Central memory CD8-positive, alpha-beta T cell (primary cell): ENCODE data around the gene NRARP.

ENCODE experiments used
- ATAC-seq: fragments of 150-1000 bp; cut with Tn5 transposase; replicated peaks from 2 replicates; pipeline ENCODE4 v1.10.0; 2022; ENCODE audit warnings: mild to moderate bottlenecking, moderate FRiP score, moderate number of reproducible peaks; ENCODE audit not compliant: poor library complexity, severe bottlenecking; ENCODE audit errors: extremely low read depth
- DNase-seq, 2 donors: peaks; one replicate each; pipeline ENCODE4 v3.0.0; 2021; ENCODE audit warnings: low spot score in 2 of 2
- H3K27ac Mint-ChIP-seq: one replicate; pipeline ENCODE4 v1.8.0; 2022; ENCODE audit warnings: low read depth, mild to moderate bottlenecking, moderate library complexity, mixed read lengths
- H3K27me3 Mint-ChIP-seq: one replicate; pipeline ENCODE4 v1.8.0; 2022; ENCODE audit warnings: mixed read lengths
- H3K36me3 Mint-ChIP-seq: one replicate; pipeline ENCODE4 v1.8.0; 2022; ENCODE audit warnings: mild to moderate bottlenecking, moderate library complexity, mixed read lengths; ENCODE audit not compliant: insufficient read depth
- H3K4me1 Mint-ChIP-seq: one replicate; pipeline ENCODE4 v1.8.0; 2022; ENCODE audit warnings: mixed read lengths
- H3K4me3 Mint-ChIP-seq: one replicate; pipeline ENCODE4 v1.8.0; 2022; ENCODE audit warnings: mild to moderate bottlenecking, moderate library complexity, mixed read lengths
- H3K9me3 Mint-ChIP-seq: one replicate; pipeline ENCODE4 v1.8.0; 2022; ENCODE audit warnings: mixed read lengths

NRARP gene

DNA sequence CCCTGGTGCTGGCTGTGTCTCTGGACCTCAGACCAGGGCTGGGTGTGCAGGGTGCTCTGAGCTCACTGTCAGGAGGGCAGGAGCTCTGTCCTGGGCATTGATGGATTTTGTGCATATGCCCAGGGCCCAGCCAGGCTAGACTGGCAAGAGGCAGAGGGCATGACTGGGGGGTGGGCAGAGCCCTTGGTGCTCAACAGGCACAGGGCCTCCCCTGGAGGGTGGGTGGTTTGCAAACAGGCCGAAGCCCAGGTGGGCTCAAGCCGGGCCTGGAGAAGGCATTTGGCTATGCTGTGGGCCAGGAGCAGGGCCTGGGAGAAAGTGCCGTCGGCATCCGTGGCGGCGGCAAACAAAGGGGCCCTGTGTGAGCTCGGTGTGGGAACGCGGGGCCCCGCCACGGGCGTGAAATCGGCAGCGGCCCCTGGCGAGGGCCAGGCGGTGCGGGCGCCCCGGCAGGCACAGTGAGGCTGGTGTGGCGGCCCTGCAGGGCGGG is 1.9 kb upstream of the NRARP start:
- ATAC-seq, result no peak
- Mint-ChIP-seq H3K27me3 (peaks cover 5% of the 10 kb centered on the region), H3K36me3 (peaks cover 6% of the 10 kb centered on the region), H3K9me3 (no peaks in the 10 kb centered on the region), H3K4me3 (no peak overlapping the region), H3K4me1 (no peaks in the 10 kb centered on the region), H3K27ac (no peak overlapping the region)
- no peak for DNase-seq

DNA sequence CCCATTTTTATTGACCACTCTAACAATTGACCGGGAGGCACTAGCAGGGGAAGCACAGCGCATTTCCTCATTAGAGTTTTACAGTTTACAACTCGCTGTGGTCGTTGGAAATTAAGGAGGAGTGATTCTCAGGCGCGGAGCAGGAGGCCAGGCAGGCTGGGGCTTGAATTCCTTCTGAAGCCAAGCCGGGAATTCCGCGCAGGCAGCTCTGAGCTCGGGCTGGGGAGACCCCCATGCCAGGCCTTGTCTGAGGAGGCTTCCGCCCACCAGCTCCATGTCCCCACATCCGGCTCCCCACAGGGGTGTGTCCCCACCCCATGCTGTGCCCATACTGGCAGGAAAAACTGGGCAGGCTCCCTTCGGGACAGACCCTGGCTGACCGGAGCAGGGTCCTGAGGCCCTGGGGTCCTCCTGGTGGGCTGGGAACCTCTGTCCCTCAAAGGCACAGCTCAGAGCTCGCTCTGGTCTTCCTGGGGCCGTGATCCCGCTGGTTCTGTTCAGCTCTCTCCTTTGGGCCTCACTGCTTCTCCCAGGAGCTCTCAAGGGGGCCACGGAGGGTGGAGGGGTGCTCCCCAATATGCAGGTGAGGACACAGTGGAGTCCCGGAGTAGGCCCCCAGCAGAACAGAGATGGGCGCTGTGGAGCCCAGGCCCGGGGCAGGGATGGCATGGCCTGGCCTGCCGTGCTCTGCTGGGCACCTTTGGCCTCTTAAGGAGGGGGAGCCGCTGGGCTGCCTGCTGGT is 1.3 kb upstream of the NRARP start:
- Mint-ChIP-seq H3K27ac (no peak overlapping the region), H3K4me3 (no peak overlapping the region), H3K27me3 (peaks cover 11% of the 10 kb centered on the region), H3K4me1 (no peaks in the 10 kb centered on the region), H3K9me3 (no peaks in the 10 kb centered on the region), H3K36me3 (peaks cover 6% of the 10 kb centered on the region)
- DNase-seq (no peak), ATAC-seq (no peak)

DNA sequence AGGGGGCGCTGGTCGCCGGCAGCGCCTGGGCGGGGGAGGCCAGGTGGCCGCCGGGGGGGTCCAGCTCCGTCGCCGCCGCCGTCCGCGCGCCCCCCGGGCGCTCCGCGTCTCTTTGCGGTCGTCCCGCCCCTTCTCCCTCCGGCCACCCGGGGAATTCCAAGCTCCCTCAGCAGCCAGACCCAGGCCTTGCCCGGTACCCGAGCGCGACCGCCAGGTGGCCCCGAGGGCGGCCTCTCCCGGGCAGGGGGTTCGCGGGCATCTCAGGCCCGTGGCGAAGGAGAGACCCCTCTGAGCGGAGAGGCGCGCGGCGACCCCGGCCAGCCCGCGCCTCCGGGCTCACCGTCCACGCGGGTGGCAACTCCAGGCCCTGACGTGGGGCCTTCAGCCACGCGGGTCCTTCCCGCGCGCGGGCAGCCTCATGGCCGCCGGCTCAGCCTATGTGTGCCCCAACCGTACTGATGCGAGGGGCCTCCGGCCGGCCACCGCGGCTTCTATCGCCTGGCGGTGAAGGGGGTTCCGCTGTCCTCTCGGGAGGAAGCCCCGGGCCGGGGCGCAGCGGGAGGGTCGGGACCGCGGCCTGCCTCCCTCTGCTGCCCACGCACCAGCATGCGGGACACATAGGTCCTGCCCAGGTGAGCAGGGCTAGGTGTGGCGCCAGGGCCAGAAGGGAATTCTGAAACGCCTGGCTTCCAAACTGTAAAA is 529 bp upstream of the NRARP start:
- DNase-seq (no peak), ATAC-seq (peak; percentile 22)
- Mint-ChIP-seq H3K4me1 (no peaks in the 10 kb centered on the region), H3K27ac (no peak overlapping the region), H3K4me3 (peak overlapping the region; percentile 37), H3K36me3 (peaks cover 6% of the 10 kb centered on the region), H3K27me3 (peaks cover 17% of the 10 kb centered on the region), H3K9me3 (no peaks in the 10 kb centered on the region)

DNA sequence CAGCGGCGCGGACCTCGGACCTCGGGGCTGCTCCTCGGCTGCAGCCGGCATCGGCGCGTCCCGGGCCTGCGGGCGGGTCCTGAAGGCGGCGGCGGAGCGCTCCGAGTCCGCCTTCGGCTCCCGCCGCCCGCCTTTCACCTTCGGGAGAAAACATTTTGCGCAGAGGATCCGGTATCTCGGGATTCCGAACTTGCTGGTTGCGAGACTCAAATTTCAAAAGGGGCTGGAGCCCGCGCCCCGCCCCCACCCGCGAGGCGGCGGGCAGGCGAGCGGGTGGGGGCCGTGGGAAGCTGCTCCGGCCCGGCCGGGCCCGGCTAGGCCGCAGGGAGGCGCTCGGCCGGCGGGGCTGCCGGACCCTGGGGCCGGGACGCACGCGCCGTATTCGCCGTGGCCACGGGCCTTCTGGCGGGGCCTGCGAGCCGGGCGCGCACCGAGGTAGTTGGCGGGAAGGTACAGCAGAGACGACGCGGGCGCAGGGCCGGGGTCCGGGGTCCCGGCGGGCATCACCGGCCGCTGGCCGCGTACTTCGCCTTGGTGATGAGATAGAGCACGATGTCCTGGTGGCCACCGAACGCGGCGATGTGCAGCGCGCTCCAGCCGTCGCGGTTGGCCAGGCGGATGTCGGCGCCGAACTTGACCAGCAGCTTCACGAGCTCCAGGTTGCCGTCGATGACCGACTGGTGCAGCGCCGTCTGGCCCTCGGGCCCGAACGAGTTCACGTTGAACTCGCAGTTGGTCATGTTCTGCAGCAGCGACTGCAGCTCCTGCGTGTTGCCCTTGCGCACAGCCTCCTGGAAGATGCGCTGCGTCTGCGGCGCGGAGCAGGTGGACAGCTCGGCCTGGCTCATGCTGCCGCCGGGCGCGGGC is 757 bp downstream of the NRARP start:
- H3K27me3 Mint-ChIP-seq, result peaks cover 30% of the 10 kb centered on the region
- H3K27ac Mint-ChIP-seq, result no peak overlapping the region
- ATAC-seq, result no peak
- no peak for DNase-seq
- H3K4me1 Mint-ChIP-seq, result peaks cover 5% of the 10 kb centered on the region
- peaks cover 7% of the 10 kb centered on the region for H3K36me3 Mint-ChIP-seq
- H3K4me3 Mint-ChIP-seq, result peak overlapping the region; percentile 70
- no peaks in the 10 kb centered on the region for H3K9me3 Mint-ChIP-seq

DNA sequence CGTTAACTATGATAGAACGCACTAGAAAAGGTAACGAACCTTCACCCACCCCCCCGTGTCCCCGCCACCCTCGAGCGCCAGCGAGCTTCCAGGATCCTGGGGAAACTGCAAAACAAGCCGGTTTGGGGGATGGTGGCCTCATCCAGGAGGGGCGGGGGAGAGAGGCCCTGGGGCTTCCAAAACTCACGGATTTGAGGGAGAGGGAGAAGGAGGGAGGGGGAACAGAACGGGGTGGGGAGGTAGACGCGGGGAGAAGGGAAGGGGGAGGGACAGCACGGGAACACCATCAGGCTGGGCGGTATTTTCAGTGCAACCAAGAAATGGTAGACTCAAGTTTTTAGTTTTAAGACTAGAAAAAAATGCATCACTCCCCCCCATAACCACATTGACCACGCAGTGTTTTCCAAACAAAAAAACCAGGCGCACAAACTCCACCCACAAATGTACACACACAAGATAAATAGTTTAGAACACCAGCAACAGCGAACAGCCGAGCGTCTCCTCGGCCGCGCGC is 1.4 kb downstream of the NRARP start:
- Mint-ChIP-seq H3K4me1 (peaks cover 6% of the 10 kb centered on the region), H3K9me3 (no peaks in the 10 kb centered on the region), H3K4me3 (peak overlapping the region; percentile 70), H3K27me3 (peaks cover 32% of the 10 kb centered on the region), H3K36me3 (peaks cover 7% of the 10 kb centered on the region), H3K27ac (no peak overlapping the region)
- ATAC-seq, result no peak
- no peak for DNase-seq

DNA sequence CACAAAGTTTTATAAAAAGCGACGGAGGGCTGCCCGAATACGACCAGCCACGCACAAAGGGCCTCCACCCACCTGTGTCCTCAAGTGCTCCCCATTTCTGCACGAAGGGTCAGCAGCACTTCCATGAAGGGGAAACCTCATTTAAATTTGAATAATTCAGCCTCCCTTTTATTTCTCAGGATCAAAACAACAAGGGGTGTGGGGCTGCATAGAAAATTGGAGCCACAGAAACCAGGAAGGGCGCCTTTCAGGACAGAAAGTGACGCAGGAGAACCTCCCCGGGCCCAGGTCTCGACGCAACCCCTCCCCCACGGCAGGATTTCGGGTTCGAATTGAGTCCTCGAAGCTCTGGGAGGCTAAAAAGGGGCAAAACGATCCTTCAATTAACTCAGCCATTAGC is 2.1 kb downstream of the NRARP start:
- H3K4me3 Mint-ChIP-seq, result no peak overlapping the region
- peaks cover 7% of the 10 kb centered on the region for H3K36me3 Mint-ChIP-seq
- H3K27ac Mint-ChIP-seq, result no peak overlapping the region
- H3K9me3 Mint-ChIP-seq, result no peaks in the 10 kb centered on the region
- H3K4me1 Mint-ChIP-seq, result peaks cover 6% of the 10 kb centered on the region
- no peak for DNase-seq
- ATAC-seq, result no peak
- peaks cover 32% of the 10 kb centered on the region for H3K27me3 Mint-ChIP-seq

DNA sequence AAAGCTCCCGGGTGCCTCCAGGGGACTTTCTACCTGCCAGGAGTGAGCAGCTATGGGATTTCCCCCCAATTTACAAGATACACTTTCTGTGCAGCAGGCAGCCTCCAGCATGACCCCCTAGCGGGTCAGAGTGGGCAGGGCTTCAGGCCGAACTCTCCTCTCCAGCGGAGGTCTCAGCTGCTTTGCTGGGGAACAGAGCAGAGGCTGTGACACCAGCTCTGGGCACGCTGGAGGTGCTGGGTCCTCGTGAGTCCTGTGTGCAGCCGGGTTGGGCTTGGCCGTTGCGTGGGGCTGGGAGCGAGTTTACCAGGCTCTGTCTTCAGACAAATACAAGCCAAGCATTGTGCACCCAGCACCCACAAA is 2.9 kb downstream of the NRARP start:
- DNase-seq, result no peak
- H3K27ac Mint-ChIP-seq, result no peak overlapping the region

DNA sequence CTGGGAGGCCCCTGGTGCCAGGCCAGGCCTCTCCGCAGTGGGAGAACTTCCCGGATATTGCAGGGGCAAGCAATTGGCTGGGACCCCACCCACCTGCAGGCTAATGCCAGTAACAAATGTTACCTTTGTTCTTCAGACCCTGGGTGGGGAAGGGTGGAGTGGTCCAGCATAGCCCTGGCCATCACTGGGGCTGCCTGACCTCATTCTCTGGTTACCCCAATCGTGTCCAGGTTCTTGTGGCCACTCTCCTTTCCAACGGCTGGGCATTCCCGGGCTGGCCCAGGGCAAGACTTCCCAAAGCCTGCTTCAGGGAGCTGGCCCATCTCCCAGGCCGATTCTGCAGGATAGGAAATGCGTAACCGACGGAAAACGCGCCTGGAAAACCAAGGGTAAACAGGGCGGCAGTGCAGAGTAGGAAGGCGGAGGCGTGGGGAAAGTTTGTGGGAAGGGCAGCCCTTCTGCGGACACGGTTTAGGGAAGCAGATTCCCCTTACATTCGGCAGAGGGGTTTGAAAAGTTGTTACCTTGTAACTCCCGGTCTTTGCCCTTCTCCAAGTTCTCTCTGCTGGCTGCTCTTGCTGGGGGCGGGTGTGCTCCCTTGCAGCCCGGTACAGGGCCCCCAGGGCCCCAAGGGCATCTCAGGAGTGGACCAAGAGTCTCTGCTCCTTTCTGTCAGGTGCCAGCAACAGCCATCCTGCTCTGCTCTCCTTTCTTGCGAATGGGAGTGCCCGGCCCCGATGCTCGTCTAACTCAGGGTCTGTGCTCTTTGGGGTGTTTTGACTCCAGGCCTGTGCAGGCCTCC is 3.5 kb downstream of the NRARP start:
- ATAC-seq (no peak), DNase-seq (no peak)
- Mint-ChIP-seq H3K36me3 (peaks cover 9% of the 10 kb centered on the region), H3K9me3 (no peaks in the 10 kb centered on the region), H3K27ac (no peak overlapping the region), H3K4me3 (no peak overlapping the region), H3K27me3 (peaks cover 45% of the 10 kb centered on the region), H3K4me1 (peaks cover 6% of the 10 kb centered on the region)

More for the DNA sequence above, 2.9 kb downstream of the NRARP start:
- Mint-ChIP-seq H3K4me3 (no peak overlapping the region), H3K9me3 (no peaks in the 10 kb centered on the region), H3K36me3 (peaks cover 10% of the 10 kb centered on the region), H3K27me3 (peaks cover 39% of the 10 kb centered on the region), H3K4me1 (peaks cover 6% of the 10 kb centered on the region)
- ATAC-seq, result no peak

DNA sequence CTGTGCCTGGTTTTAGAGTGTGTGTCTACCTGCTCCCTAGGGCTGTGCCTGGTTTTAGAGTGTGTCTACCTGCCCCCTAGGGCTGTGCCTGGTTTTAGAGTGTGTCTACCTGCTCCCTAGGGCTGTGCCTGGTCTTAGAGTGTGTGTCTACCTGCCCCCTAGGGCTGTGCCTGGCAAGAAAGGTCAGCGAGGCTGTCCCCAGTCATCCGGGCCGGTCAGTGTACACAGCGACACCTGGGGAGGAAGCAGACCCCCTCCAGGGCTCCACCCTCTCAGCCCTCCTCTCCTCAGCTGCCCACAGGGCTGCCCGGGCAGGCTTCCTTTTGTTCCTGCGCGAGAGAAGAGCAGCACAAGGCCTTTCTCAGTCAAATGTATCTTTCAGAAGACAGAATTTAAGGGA is 4.1 kb downstream of the NRARP start:
- Mint-ChIP-seq H3K9me3 (no peaks in the 10 kb centered on the region), H3K36me3 (peaks cover 8% of the 10 kb centered on the region), H3K4me1 (peaks cover 6% of the 10 kb centered on the region), H3K27ac (no peak overlapping the region), H3K27me3 (peaks cover 52% of the 10 kb centered on the region), H3K4me3 (no peak overlapping the region)
- ATAC-seq (no peak), DNase-seq (no peak)

DNA sequence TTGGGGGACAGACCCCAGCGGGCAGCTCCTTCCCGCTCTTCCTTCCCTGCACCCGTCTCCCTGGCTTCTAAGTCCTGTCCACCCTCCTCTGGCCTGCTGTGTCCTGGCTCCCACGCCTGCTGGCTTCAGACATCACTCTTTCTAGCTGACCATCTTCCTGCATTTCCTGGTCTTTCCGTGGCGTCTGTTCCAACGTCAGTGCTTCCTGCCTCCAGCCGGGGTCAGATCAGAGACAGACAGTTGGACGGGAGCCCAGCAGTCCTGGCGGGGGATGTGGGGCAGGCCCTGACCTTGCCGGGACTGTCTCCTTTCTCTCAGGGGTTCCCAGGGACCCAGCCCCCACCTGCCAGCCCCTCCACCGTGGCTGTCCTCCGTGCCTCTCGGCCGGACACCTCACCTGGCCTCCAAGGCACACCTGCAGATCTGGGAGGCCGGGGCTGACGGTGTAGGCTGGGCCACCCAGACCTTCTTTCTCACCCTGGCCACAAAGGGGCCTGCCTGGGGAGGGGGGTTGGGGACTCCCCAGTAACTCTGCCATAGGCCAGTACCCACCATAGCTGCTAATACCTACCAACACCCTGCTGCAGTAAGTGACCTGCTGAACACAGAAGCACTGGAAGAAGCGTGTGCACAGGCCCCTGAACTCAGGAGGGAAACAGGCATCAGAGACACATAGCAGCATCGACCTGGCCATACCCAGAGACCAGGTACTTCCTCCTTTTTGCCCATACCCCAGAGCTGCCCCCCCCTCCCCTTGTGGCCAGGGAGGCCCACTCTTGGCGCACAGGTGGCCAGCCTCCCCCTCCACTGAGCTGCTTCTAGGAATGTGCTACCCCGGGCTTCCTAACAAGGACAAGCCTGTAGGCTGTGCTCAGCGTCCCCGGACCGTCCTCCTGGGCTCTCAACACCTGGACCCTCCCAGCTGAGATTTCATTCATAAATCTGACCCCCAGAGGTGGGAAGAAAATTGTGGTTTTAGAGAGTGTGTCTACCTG is 5.1 kb downstream of the NRARP start:
- H3K27me3 Mint-ChIP-seq, result peaks cover 52% of the 10 kb centered on the region
- H3K4me3 Mint-ChIP-seq, result peak overlapping the region; percentile 66
- H3K9me3 Mint-ChIP-seq, result no peaks in the 10 kb centered on the region
- ATAC-seq (no peak), DNase-seq (no peak)
- peaks cover 8% of the 10 kb centered on the region for H3K36me3 Mint-ChIP-seq
- H3K4me1 Mint-ChIP-seq, result peaks cover 6% of the 10 kb centered on the region
- peak overlapping the region; percentile 76 for H3K27ac Mint-ChIP-seq
